OCI-LY7 (cell line): ENCODE results near the gene RSPH10B.
"Not testable (repeated sequence)": the region's sequence is repeated elsewhere in the genome, so short reads cannot be mapped to it uniquely, and the experiment has no call there.

Source experiments
- CTCF ChIP-seq: fragments of 200-600 bp; sonication (generic); conservative IDR thresholded peaks from 2 replicates; pipeline ENCODE4 v1.5.1; 2014; ENCODE audit warnings: mild to moderate bottlenecking, antibody characterized with exemption, low read length, moderate library complexity, mixed read lengths
- EZH2phosphoT487 ChIP-seq: fragments of 200-600 bp; sonication (generic); IDR thresholded peaks from 2 replicates; pipeline ENCODE4 v1.6.1; 2018; ENCODE audit warnings: low read depth, borderline replicate concordance, mild to moderate bottlenecking, mixed run types, antibody characterized with exemption, low read length, moderate library complexity, mixed read lengths

GRCh38 chr7:5924630-5925029 is 45.9 kb downstream of the RSPH10B start:
- not testable (repeated sequence) for TF ChIP-seq CTCF, EZH2phosphoT487
